ENCODE measurements around the gene CHRM1.

Gene CHRM1

GRCh38 chr11:62923601-62924411 is 2.6 kb upstream of the CHRM1 start:
- no peaks in the 10 kb centered on the region for H3K9me3 Mint-ChIP-seq
- H3K4me1 Mint-ChIP-seq = peaks cover 49% of the 10 kb centered on the region
- no peaks in the 10 kb centered on the region for H3K36me3 Mint-ChIP-seq (ENCODE audit: low read depth)
- H3K27me3 Mint-ChIP-seq (ENCODE audit: low read depth) = peaks cover 89% of the 10 kb centered on the region
- no peak for TF ChIP-seq CTCF (IDR thresholded peaks at IDR 0.05; ENCODE audit: unreplicated experiment in 3 of 3)
- H3K27ac Mint-ChIP-seq = no peak overlapping the region
- peak overlapping the region; percentile 69 to 76 (median 73) for H3K4me3 Mint-ChIP-seq

DNA sequence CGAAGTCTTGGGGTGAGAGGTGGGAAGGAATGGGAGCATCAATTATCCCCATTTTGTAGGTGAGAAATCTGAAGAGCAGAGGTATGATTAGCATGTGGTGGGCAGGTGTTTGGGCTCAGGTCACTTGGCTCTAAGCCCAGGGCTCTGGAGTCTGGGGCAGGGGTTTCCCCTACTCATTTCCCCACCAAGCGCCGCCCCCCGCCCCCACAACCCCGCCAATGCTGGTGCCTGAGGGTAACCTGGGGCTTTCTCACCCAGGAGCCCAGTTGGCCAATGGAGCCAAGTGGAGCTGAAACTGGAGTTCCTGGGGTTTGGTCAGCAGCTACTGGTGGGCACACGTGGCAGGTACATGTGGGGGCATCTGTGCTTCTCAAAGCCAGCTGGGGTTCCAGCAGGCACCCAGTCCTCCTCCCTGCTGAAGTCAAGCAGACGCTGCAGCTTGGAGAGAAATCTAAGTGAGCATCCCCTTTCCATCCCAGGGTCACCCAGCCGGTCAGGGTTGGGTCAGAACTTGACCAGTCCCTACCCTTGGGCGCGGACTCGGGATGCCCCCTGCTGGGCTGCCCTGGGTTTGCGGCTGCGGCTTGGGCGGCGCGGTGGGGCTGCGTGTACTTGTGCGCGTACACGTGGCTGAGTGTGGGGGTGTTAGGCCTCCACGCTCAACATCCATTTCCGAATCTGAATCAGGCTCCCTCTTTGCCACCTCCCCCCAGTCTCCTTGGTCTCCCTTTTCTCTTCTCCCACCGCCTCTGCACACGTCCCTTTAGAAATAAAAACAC is 1.7 kb upstream of the CHRM1 start:
- Mint-ChIP-seq H3K27me3 (ENCODE audit: low read depth) (peaks cover 79% of the 10 kb centered on the region), H3K4me1 (peaks cover 39% of the 10 kb centered on the region), H3K36me3 (ENCODE audit: low read depth) (no peaks in the 10 kb centered on the region), H3K4me3 (peak overlapping the region; percentile 65 to 78 (median 66)), H3K27ac (no peak overlapping the region), H3K9me3 (no peaks in the 10 kb centered on the region)
- TF ChIP-seq CTCF (IDR thresholded peaks at IDR 0.05; ENCODE audit: unreplicated experiment in 3 of 3) = peak in 1 of 3 experiments; percentile 18

DNA sequence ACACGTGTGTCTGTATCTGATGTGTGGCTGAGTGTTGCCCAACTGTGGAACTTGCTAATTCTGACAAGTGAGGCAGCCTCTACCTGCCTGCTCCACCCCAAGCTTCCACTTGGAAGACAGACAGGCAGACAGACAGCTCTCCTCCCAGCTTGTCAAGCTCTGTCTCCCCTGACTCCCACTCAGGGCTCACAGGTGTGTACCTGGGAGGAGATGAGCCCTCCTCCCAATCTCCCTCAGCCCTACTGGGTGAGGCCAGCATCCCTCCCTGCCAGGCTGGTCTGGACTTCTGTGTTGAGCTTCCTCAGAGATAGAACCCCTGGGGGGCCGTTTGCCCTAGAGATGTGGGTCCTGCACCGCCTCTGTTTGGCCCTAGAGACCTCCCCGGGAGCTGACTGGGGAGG is 1.0 kb upstream of the CHRM1 start:
- H3K9me3 Mint-ChIP-seq = no peaks in the 10 kb centered on the region
- peaks cover 76% of the 10 kb centered on the region for H3K27me3 Mint-ChIP-seq (ENCODE audit: low read depth)
- no peak overlapping the region for H3K27ac Mint-ChIP-seq
- TF ChIP-seq CTCF (IDR thresholded peaks at IDR 0.05; ENCODE audit: unreplicated experiment in 3 of 3) = no peak
- no peaks in the 10 kb centered on the region for H3K36me3 Mint-ChIP-seq (ENCODE audit: low read depth)
- peak overlapping the region; percentile 61 to 78 (median 65) for H3K4me3 Mint-ChIP-seq
- H3K4me1 Mint-ChIP-seq = peaks cover 33% of the 10 kb centered on the region

DNA sequence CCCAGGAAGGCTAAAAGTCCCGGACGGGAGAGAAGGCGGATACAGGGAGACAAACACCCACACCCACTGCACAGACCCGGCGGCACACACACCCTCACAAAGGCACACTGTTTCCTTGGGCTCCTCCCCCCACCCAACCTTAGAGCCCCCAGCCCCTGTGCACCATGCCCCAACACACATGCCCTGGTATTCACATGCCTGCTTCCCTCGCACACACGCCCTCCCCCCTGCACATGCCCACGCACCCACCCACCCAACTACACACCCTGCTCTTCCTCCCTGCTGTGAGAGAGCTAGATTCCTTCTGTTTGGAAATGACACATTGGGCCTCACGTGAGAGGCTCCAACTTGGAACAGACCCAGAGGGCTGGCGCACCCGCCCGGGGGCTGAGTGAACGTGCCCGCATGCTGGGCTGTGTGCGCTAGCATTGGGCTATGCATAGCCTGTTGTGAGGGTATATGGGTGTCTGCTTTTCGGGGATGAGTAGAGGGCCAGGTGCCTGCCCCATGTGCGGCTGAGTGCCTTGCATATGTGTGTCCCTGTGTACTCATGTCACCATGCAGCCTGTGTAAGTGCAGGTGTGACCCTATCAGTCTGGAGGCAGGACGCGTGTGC is 518 bp upstream of the CHRM1 start:
- peaks cover 73% of the 10 kb centered on the region for H3K27me3 Mint-ChIP-seq (ENCODE audit: low read depth)

More for the DNA sequence above, 518 bp upstream of the CHRM1 start:
- no peak for TF ChIP-seq CTCF (IDR thresholded peaks at IDR 0.05; ENCODE audit: unreplicated experiment in 3 of 3)
- no peaks in the 10 kb centered on the region for H3K36me3 Mint-ChIP-seq (ENCODE audit: low read depth)
- H3K9me3 Mint-ChIP-seq = no peaks in the 10 kb centered on the region
- H3K4me3 Mint-ChIP-seq = no peak overlapping the region
- H3K27ac Mint-ChIP-seq = no peak overlapping the region
- H3K4me1 Mint-ChIP-seq = peaks cover 32% of the 10 kb centered on the region
